GM18909 (cell line): Measurements from ENCODE around the gene ZNF57.
A peak's percentile ranks its signal among the peaks of the same experiment; 100 is the strongest.
"Not testable (repeated sequence)": the region's sequence is repeated elsewhere in the genome, so short reads cannot be mapped to it uniquely, and the experiment has no call there.

Experiments
- ATAC-seq: cut with Tn5 transposase; IDR thresholded peaks from one replicate; pipeline ENCODE4 v1.9.1; 2021; ENCODE audit warnings: mild to moderate bottlenecking; ENCODE audit not compliant: unreplicated experiment, poor library complexity

The ZNF57 gene

GRCh38 chr19:2950286-2951124 is 49.8 kb downstream of the ZNF57 start:
- ATAC-seq = peak; percentile 93

GRCh38 chr19:2952953-2953481 is 52.3 kb downstream of the ZNF57 start:
- ATAC-seq = no peak

- no peak for ATAC-seq
Measured at GRCh38 chr19:2957160-2957559, 56.4 kb downstream of the ZNF57 start.

- ATAC-seq = no peak
Measured at GRCh38 chr19:2960120-2960519, 59.4 kb downstream of the ZNF57 start.

- no peak for ATAC-seq
Measured at GRCh38 chr19:2962018-2962670, 61.4 kb downstream of the ZNF57 start.

GRCh38 chr19:2963122-2963521 is 62.4 kb downstream of the ZNF57 start:
- no peak for ATAC-seq

- ATAC-seq = not testable (repeated sequence)
Measured at GRCh38 chr19:2963631-2964030, 62.9 kb downstream of the ZNF57 start.

GRCh38 chr19:2964874-2965273 is 64.1 kb downstream of the ZNF57 start:
- ATAC-seq = no peak

GRCh38 chr19:2967972-2968371 is 67.2 kb downstream of the ZNF57 start:
- ATAC-seq = no peak
